ENCODE measurements around the gene GPR158.

The GPR158 gene, protein sequence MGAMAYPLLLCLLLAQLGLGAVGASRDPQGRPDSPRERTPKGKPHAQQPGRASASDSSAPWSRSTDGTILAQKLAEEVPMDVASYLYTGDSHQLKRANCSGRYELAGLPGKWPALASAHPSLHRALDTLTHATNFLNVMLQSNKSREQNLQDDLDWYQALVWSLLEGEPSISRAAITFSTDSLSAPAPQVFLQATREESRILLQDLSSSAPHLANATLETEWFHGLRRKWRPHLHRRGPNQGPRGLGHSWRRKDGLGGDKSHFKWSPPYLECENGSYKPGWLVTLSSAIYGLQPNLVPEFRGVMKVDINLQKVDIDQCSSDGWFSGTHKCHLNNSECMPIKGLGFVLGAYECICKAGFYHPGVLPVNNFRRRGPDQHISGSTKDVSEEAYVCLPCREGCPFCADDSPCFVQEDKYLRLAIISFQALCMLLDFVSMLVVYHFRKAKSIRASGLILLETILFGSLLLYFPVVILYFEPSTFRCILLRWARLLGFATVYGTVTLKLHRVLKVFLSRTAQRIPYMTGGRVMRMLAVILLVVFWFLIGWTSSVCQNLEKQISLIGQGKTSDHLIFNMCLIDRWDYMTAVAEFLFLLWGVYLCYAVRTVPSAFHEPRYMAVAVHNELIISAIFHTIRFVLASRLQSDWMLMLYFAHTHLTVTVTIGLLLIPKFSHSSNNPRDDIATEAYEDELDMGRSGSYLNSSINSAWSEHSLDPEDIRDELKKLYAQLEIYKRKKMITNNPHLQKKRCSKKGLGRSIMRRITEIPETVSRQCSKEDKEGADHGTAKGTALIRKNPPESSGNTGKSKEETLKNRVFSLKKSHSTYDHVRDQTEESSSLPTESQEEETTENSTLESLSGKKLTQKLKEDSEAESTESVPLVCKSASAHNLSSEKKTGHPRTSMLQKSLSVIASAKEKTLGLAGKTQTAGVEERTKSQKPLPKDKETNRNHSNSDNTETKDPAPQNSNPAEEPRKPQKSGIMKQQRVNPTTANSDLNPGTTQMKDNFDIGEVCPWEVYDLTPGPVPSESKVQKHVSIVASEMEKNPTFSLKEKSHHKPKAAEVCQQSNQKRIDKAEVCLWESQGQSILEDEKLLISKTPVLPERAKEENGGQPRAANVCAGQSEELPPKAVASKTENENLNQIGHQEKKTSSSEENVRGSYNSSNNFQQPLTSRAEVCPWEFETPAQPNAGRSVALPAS (N-terminal part only)

DNA sequence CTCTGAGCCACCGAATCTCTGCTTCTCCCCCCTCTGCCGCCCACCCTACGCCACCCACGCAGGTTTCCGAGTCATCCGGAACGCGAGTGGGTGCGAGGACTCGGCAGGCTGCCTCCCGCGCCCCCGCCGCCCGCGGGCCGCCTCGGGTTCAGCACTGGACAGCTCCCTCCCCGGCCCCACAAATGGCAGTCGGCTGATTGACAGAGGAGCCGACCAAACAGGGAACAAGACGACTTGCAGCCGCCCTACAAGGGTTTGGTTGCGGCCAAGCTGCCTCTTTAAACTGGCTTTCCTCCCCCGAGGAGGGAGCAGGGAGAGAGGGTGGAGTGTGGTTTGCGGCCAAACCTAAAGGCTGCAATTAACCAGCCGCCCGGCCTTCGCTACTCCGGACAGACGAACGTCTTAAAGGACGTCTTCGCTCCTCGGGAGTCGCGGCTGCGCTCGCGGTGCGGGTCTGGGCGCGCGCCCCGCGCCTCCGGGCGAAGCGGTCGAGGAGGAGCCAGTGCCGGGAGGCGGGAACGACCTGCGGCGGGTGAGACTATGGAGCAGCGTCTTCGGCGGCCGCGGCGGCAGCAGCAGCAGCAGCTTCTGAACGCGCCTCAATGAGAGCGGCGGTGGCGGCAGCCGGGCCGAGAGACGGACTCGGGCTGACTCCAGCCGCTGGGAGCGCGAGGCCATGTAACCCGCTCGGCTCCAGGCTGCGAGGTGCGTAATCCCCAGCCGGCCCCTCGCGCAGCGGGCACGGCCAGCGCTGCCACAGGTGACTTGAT lies at the start of gene GPR158:
Gene GPR158, plus strand, starts transcription at position 541 of the 770 bp plus-strand sequence. CDS start 420 bp downstream, outside the sequence.
- TF ChIP-seq, protein P1, sequence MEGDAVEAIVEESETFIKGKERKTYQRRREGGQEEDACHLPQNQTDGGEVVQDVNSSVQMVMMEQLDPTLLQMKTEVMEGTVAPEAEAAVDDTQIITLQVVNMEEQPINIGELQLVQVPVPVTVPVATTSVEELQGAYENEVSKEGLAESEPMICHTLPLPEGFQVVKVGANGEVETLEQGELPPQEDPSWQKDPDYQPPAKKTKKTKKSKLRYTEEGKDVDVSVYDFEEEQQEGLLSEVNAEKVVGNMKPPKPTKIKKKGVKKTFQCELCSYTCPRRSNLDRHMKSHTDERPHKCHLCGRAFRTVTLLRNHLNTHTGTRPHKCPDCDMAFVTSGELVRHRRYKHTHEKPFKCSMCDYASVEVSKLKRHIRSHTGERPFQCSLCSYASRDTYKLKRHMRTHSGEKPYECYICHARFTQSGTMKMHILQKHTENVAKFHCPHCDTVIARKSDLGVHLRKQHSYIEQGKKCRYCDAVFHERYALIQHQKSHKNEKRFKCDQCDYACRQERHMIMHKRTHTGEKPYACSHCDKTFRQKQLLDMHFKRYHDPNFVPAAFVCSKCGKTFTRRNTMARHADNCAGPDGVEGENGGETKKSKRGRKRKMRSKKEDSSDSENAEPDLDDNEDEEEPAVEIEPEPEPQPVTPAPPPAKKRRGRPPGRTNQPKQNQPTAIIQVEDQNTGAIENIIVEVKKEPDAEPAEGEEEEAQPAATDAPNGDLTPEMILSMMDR (IDR thresholded peaks at IDR 0.05; ENCODE audit: control insufficient read depth, insufficient read depth, low read depth, low read length, missing control alignments), result no peak
- DNase-seq (ENCODE audit: low read depth), result peak; percentile 69
- peak within 1 kb of the TSS; percentile 60 for H3K4me3 ChIP-seq (ENCODE audit: control insufficient read depth, low read depth, low read length)

DNA sequence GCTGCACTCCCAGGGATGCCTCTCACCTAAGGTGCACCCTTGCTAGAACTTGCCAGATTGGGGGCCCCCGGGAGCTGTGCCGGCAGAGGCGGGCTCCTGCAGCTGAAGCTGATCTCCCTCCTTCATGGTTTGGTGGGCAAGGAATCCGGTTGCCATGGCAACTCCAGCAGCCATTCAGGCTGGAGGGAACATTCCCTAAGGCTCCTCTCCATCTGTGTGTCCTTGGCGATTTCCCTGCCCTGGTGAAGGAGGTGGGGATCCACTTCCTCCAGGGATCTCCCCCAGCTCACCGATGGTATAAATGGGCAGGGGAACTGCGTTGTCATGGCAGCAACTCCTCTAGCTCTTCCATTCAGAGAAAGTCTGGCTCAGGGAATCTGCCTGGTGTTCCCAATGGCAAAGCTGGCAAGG lies 49.6 kb upstream of the GPR158 start:
- no peak overlapping the region for H3K4me3 ChIP-seq (ENCODE audit: control insufficient read depth, low read depth, low read length)
- TF ChIP-seq, protein P1 (IDR thresholded peaks at IDR 0.05; ENCODE audit: control insufficient read depth, insufficient read depth, low read depth, low read length, missing control alignments), result no peak
- no peak for DNase-seq (ENCODE audit: low read depth)

DNA sequence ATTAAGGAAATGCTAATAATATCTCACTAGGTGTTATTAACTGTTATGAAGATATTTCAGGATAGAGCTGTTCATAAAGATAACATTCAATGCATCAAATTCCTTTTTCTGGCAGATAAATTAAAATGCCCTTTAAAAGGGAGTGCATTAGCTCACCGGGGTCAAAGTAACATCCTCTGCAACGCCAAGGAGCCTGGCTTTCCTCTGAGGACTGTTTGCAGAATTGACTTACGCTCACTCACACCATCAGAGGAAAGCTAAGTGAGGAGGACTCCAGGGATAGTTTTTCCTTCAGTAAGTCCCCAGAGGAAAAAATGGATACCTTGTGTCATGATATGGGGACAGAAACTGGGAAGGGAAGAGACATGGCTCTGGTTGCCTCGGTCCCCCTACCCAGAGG lies 45.2 kb upstream of the GPR158 start:
- no peak for DNase-seq (ENCODE audit: low read depth)
- TF ChIP-seq, protein P1 (IDR thresholded peaks at IDR 0.05; ENCODE audit: control insufficient read depth, insufficient read depth, low read depth, low read length, missing control alignments), result no peak

DNA sequence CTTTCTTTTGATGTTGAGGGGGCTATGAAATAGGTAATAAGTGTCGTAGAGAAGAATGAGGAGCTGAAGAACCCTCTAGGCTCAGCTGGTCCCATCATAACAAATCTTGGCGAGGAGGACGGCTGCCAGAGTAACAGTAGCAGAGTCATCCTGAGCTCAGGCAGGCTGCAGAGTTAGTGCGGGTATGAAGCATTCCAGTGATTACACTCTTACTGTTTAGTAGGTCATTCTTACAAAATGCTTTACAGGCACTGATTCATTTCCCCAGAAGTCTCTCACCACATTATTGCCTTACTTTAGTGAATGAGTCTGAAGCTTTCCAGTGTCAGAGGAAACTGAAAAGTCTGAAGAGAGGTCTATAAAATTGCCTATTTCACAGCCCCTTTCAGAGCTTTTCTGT lies 43.9 kb upstream of the GPR158 start:
- TF ChIP-seq, protein P1 (IDR thresholded peaks at IDR 0.05; ENCODE audit: control insufficient read depth, insufficient read depth, low read depth, low read length, missing control alignments), result no peak
- H3K4me3 ChIP-seq (ENCODE audit: control insufficient read depth, low read depth, low read length), result no peak overlapping the region
- peak; percentile 63 for DNase-seq (ENCODE audit: low read depth)

More for the DNA sequence above, 45.2 kb upstream of the GPR158 start:
- no peak overlapping the region for H3K4me3 ChIP-seq (ENCODE audit: control insufficient read depth, low read depth, low read length)

DNA sequence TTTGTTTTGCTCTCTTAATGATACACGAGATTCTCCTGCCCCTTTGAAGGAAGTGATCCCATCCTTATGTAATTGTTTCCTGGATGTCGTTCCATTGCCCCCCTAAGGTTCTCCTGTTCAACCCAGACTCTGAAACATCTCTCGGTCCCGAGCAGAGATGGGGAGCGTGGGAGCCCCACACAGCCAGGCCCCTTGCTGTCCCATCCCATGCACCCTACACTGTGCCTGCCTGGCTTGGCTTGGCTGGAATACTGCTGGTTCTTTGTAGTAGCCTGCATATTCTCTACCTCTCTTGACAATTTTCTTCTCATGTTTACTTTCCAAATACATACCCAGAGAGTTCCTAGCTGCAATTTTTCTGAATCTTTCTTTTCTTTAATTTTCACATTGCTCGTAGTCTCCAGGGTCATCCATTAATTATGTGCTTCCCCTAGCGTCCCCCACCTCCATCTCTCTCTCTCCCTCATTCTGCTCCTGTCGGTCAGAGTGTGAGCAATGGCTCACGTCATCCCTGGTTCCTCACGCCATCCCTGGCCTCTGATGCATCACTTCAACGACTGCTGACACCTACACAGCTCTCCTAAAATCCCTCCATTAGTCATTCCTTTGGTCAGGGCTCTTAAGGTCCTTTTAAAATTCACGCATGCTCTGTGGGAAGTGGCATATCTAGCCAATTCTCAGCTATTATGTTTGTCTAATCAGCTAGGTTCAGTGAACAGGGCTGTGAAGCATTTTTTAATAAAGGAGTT lies 32.5 kb upstream of the GPR158 start:
- H3K4me3 ChIP-seq (ENCODE audit: control insufficient read depth, low read depth, low read length), result no peak overlapping the region
- no peak for DNase-seq (ENCODE audit: low read depth)
- TF ChIP-seq, protein P1 (IDR thresholded peaks at IDR 0.05; ENCODE audit: control insufficient read depth, insufficient read depth, low read depth, low read length, missing control alignments), result no peak

All from AG09309 (cell line).